ENCODE measurements around the gene CPPED1.
A peak's percentile ranks its signal among the peaks of the same experiment; 100 is the strongest.

The CPPED1 gene

GRCh38 chr16:12678983-12679382 lies 124.7 kb downstream of the CPPED1 start:
- DNase-seq, result no peak

GRCh38 chr16:12677502-12677901 lies 126.2 kb downstream of the CPPED1 start:
- no peak for DNase-seq

GRCh38 chr16:12675852-12676251 lies 127.8 kb downstream of the CPPED1 start:
- DNase-seq, result no peak

GRCh38 chr16:12675046-12675445 lies 128.6 kb downstream of the CPPED1 start:
- no peak for DNase-seq

GRCh38 chr16:12674524-12674923 lies 129.2 kb downstream of the CPPED1 start:
- DNase-seq, result no peak

- DNase-seq, result no peak
Observed at GRCh38 chr16:12674071-12674470, 129.6 kb downstream of the CPPED1 start.

GRCh38 chr16:12673466-12673865 lies 130.2 kb downstream of the CPPED1 start:
- DNase-seq, result no peak

GRCh38 chr16:12672986-12673385 lies 130.7 kb downstream of the CPPED1 start:
- DNase-seq, result no peak

- no peak for DNase-seq
Observed at GRCh38 chr16:12669908-12670307, 133.8 kb downstream of the CPPED1 start.

GRCh38 chr16:12667909-12668308 lies 135.8 kb downstream of the CPPED1 start:
- no peak for DNase-seq

- DNase-seq, result no peak
Observed at GRCh38 chr16:12664164-12664733, 139.4 kb downstream of the CPPED1 start.

- DNase-seq, result peak; percentile 12
Observed at GRCh38 chr16:12661656-12662172, 142.0 kb downstream of the CPPED1 start.

GRCh38 chr16:12659871-12660270 lies 143.8 kb downstream of the CPPED1 start:
- no peak for DNase-seq

GRCh38 chr16:12658506-12658905 lies 145.2 kb downstream of the CPPED1 start:
- DNase-seq, result no peak

- DNase-seq, result no peak
Observed at GRCh38 chr16:12655537-12655936, 148.2 kb downstream of the CPPED1 start.

- DNase-seq, result no peak
Observed at GRCh38 chr16:12653820-12654392, 149.8 kb downstream of the CPPED1 start.

GRCh38 chr16:12652924-12653323 lies 150.8 kb downstream of the CPPED1 start:
- no peak for DNase-seq

- no peak for DNase-seq
Observed at GRCh38 chr16:12651765-12652512, 151.7 kb downstream of the CPPED1 start.

GRCh38 chr16:12649356-12649755 lies 154.3 kb downstream of the CPPED1 start:
- no peak for DNase-seq

GRCh38 chr16:12646490-12647274 lies 157.0 kb downstream of the CPPED1 start:
- peak; percentile 37 for DNase-seq

GRCh38 chr16:12646098-12646489 lies 157.6 kb downstream of the CPPED1 start:
- DNase-seq, result no peak

GRCh38 chr16:12643034-12643455 lies 160.6 kb downstream of the CPPED1 start:
- DNase-seq, result no peak

GRCh38 chr16:12639044-12639443 lies 164.6 kb downstream of the CPPED1 start:
- DNase-seq, result peak; percentile 78

Measured in T1000 (cell line).